Endothelial cell of umbilical vein (primary cell): ENCODE data around the gene ENC1. TPM values are rescaled to one million over a fixed set of nuclear protein-coding genes. Genes with fewer than 3 reads are reported as not detected.

ENCODE experiments used
- BruUV-seq: library from RNA; stranded (reverse); fragments of 400-500 nt; replicated peaks from 2 replicates; lab custom pipeline; 2021; lab: Mats Ljungman, UMichigan
- CTCF ChIA-PET: fragments of 300-600, 350-600 bp; sonication (Branson Sonifier 250); formaldehyde crosslinking; loops from one replicate; lab custom pipeline; 2021; ENCODE audit warnings: antibody characterized with exemption, inconsistent platforms; lab: Charles Lee
- POLR2A ChIA-PET: fragments of 300-600, 350-600 bp; sonication (Branson Sonifier 250); formaldehyde crosslinking; loops from one replicate; lab custom pipeline; 2021; ENCODE audit warnings: antibody characterized with exemption, inconsistent platforms; lab: Charles Lee
- DNase-seq: peaks from one replicate; pipeline ENCODE4 v3.0.0-alpha.2; 2011; ENCODE audit warnings: low read depth, low spot score
- FAIRE-seq: peaks from 2 replicates; lab custom pipeline; 2011; peaks lifted over from hg19 to GRCh38; lab: Jason Lieb, UNC
- H2AFZ ChIP-seq: 2 replicates; pipeline ENCODE4 v1.6.0; 2012; ENCODE audit warnings: low read depth, low read length, control low read depth, inconsistent platforms
- H3K27ac ChIP-seq: 2 replicates; pipeline ENCODE4 v1.5.1; 2011; ENCODE audit warnings: low read depth, mild to moderate bottlenecking, control low read depth, low read length, moderate library complexity; ENCODE audit not compliant: insufficient read depth
- H3K27me3 ChIP-seq, 2 experiments: 2 replicates each; pipeline versions ENCODE4 v1.6.0 to v1.6.1; 2011; ENCODE audit warnings: low read length in 2 of 2, mixed read lengths in 1 of 2; ENCODE audit not compliant: control insufficient read depth in 2 of 2, insufficient read depth in 2 of 2
- H3K36me3 ChIP-seq, 2 experiments: 2 replicates in 1 of 2; 3 replicates in 1 of 2; pipeline ENCODE4 v1.5.1; 2011; ENCODE audit warnings: low read length in 2 of 2, mild to moderate bottlenecking in 1 of 2, moderate library complexity in 1 of 2; ENCODE audit not compliant: control insufficient read depth in 2 of 2, insufficient read depth in 2 of 2; ENCODE audit errors: extremely low read depth in 1 of 2
- H3K4me1 ChIP-seq: 3 replicates; pipeline ENCODE4 v1.5.1; 2011; ENCODE audit warnings: mild to moderate bottlenecking, low read length; ENCODE audit not compliant: control insufficient read depth, insufficient read depth; ENCODE audit errors: extremely low read depth
- H3K4me2 ChIP-seq: 2 replicates; pipeline ENCODE4 v1.6.1; 2011; ENCODE audit warnings: low read length, control low read depth, mixed read lengths; ENCODE audit not compliant: insufficient read depth
- H3K4me3 ChIP-seq, 3 experiments: fragments of 200-600 bp in 1 of 3; sonication (generic), shearing (Covaris generic) in 1 of 3; replicated peaks in 1 of 3; 2 replicates each; pipeline ENCODE4 v1.5.1; 2011 to 2016; ENCODE audit warnings: control low read depth in 3 of 3, low read length in 3 of 3, mild to moderate bottlenecking in 2 of 3, inconsistent platforms in 1 of 3, low read depth in 1 of 3, moderate library complexity in 1 of 3; ENCODE audit not compliant: insufficient read depth in 1 of 3
- H3K79me2 ChIP-seq: 2 replicates; pipeline ENCODE4 v1.6.0; 2012; ENCODE audit warnings: low read length, inconsistent platforms; ENCODE audit not compliant: control insufficient read depth, insufficient read depth
- H3K9ac ChIP-seq: replicated peaks from 2 replicates; pipeline ENCODE3; 2011; ENCODE audit warnings: low read length, control low read depth; ENCODE audit not compliant: insufficient read depth; ENCODE audit errors: extremely low read depth
- H3K9me1 ChIP-seq: replicated peaks from 3 replicates; pipeline ENCODE4 v1.6.0; 2011; ENCODE audit warnings: mild to moderate bottlenecking, low read length; ENCODE audit not compliant: control insufficient read depth, insufficient read depth; ENCODE audit errors: extremely low read depth
- H3K9me3 ChIP-seq: replicated peaks from 2 replicates; pipeline ENCODE4 v1.5.1; 2012; ENCODE audit warnings: low read length, inconsistent platforms; ENCODE audit not compliant: control insufficient read depth, insufficient read depth
- H4K20me1 ChIP-seq: replicated peaks from 2 replicates; pipeline ENCODE3; 2011; ENCODE audit warnings: mild to moderate bottlenecking, low read length; ENCODE audit not compliant: control insufficient read depth, insufficient read depth; ENCODE audit errors: extremely low read depth
- EZH2 ChIP-seq: IDR thresholded peaks from 2 replicates; pipeline ENCODE4 v1.6.1; 2012; ENCODE audit warnings: borderline replicate concordance, low read depth, mild to moderate bottlenecking, moderate library complexity, low read length, inconsistent platforms; ENCODE audit not compliant: severe bottlenecking
- FOS ChIP-seq: IDR thresholded peaks from 2 replicates; pipeline ENCODE4 v1.6.1; 2011; ENCODE audit warnings: mild to moderate bottlenecking, low read length, moderate library complexity, borderline replicate concordance; ENCODE audit not compliant: insufficient read depth
- GATA2 ChIP-seq: IDR thresholded peaks from 2 replicates; pipeline ENCODE4 v1.7.0; 2011; ENCODE audit warnings: low read depth, mild to moderate bottlenecking, moderate library complexity, mixed read lengths, low read length; ENCODE audit not compliant: insufficient read length, insufficient read depth
- JUN ChIP-seq: IDR thresholded peaks from 2 replicates; pipeline ENCODE4 v1.6.1; 2011; ENCODE audit warnings: borderline replicate concordance, low read depth; ENCODE audit not compliant: insufficient read length, insufficient read depth
- MYC ChIP-seq: IDR thresholded peaks from one replicate; pipeline ENCODE4 v1.6.1; 2011; ENCODE audit warnings: mild to moderate bottlenecking, low read depth, low read length
- POLR2A ChIP-seq: IDR thresholded peaks from 2 replicates; pipeline ENCODE4 v1.6.1; 2012; ENCODE audit warnings: low read depth, mild to moderate bottlenecking, control low read depth, low read length
- POLR2AphosphoS5 ChIP-seq: IDR thresholded peaks from 2 replicates; pipeline ENCODE4 v1.6.1; 2012; ENCODE audit warnings: low read depth, mild to moderate bottlenecking, control low read depth, low read length, moderate library complexity; ENCODE audit not compliant: insufficient read depth
- dilution Hi-C: fragments of 300-500 bp; cut with MboI; formaldehyde crosslinking; loops from one replicate; pipeline ENCODE4 v1.15.0; 2019; ENCODE audit warnings: low sequenced_read_pairs; ENCODE audit not compliant: extremely low pct_ligation_motif_present
- intact Hi-C: fragments of 100-400 bp; cut with micrococcal nuclease; formaldehyde crosslinking; loops from one replicate; pipeline ENCODE4 v1.10.0; 2022
- polyA plus RNA-seq, 4 experiments: library from polyadenylated mRNA; depleted of rRNA in 3 of 4; stranded (reverse) in 3 of 4; unstranded in 1 of 4; fragments of >200 nt; gene quantifications; 2 replicates each; pipeline versions ENCODE4 v1.2.1 to v1.2.3, GENCODE V29; 2011 to 2012; ENCODE audit warnings: missing spikeins in 1 of 4
- total RNA-seq: library from RNA; stranded (reverse); gene quantifications from 2 replicates; pipeline ENCODE4 v1.2.3, GENCODE V29; 2021
- TF ChIP-seq, protein P1 (sequence below): IDR thresholded peaks from 2 replicates; pipeline ENCODE4 v1.6.1; 2011; ENCODE audit not compliant: insufficient read depth, insufficient read length
- TF ChIP-seq, protein P2 (sequence below), 2 donors: IDR thresholded peaks; 1 replicate in 1 of 2; 2 replicates in 1 of 2; pipeline ENCODE4 v1.5.1; 2011; ENCODE audit warnings: low read length in 2 of 2, mild to moderate bottlenecking in 2 of 2, moderate library complexity in 2 of 2, control low read depth in 1 of 2, inconsistent platforms in 1 of 2, low read depth in 1 of 2; ENCODE audit not compliant: insufficient read depth in 1 of 2; ENCODE audit errors: extremely low read depth in 1 of 2

ENC1 gene
- total and polyA plus RNA-seq, 2 donors (not counting 3 experiments of a cell fraction or from before 2014, with no cell fraction given), result 42.2 to 53.3 TPM

DNA sequence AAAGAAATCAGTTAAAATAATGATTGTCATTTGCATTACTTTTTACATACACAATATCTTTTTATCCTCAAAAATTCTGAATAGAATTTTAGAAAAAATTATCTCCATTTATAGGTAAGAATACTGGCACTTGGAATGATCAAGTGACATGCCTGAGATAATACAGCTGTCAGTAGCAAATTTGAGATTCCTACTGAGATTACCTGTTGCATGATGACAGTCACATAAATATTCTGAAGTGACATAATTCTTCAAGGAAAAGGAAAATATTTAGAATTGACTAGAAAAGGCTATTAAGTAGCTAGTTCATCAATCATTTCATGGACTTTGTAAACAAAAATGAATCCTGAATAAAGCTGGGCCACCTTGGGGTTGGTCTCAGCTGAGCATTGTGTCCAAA is 15.2 kb upstream of the ENC1 start:
- intact Hi-C loops, result no loop called here

DNA sequence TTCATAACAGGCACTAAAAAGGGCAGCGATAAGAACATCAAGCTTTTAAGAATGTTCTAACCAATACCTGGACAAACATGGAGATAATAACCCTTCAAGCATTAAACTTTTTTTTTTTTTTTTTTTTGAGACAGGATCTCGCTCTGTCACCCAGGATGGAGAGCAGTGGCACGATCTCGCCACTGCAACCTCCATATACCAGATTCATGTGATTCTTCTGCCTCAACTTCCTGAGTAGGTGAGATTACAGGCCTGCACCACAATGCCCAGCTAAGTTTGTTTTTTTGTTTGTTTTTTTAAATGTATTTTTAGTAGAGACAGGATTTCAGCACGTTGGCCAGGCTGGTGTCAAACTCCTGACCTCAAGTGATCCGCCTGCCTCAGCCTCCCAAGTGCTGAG is 14.7 kb upstream of the ENC1 start:
- POLR2A ChIA-PET, result no interaction called here
- TF ChIP-seq FOS (no peak), POLR2AphosphoS5 (no peak), POLR2A (no peak), MYC (no peak), JUN (no peak), GATA2 (no peak), EZH2 (no peak)
- TF ChIP-seq, protein P1, sequence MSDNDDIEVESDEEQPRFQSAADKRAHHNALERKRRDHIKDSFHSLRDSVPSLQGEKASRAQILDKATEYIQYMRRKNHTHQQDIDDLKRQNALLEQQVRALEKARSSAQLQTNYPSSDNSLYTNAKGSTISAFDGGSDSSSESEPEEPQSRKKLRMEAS, result no peak
- TF ChIP-seq, protein P2, sequence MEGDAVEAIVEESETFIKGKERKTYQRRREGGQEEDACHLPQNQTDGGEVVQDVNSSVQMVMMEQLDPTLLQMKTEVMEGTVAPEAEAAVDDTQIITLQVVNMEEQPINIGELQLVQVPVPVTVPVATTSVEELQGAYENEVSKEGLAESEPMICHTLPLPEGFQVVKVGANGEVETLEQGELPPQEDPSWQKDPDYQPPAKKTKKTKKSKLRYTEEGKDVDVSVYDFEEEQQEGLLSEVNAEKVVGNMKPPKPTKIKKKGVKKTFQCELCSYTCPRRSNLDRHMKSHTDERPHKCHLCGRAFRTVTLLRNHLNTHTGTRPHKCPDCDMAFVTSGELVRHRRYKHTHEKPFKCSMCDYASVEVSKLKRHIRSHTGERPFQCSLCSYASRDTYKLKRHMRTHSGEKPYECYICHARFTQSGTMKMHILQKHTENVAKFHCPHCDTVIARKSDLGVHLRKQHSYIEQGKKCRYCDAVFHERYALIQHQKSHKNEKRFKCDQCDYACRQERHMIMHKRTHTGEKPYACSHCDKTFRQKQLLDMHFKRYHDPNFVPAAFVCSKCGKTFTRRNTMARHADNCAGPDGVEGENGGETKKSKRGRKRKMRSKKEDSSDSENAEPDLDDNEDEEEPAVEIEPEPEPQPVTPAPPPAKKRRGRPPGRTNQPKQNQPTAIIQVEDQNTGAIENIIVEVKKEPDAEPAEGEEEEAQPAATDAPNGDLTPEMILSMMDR (IDR thresholded peaks at IDR 0.05; ENCODE audit: extremely low read depth in 1 of 2, insufficient read depth in 1 of 2, low read depth in 1 of 2, low read length in 2 of 2), result no peak
- no TSS peak for BruUV-seq

More for the DNA sequence above, 15.2 kb upstream of the ENC1 start:
- Histone ChIP-seq H3K9ac (no peak overlapping the region), H2AFZ (no peak overlapping the region), H3K9me3 (no peaks in the 10 kb centered on the region), H3K27ac (no peak overlapping the region), H3K79me2 (no peaks in the 10 kb centered on the region), H3K4me3 (no peak overlapping the region), H3K9me1 (no peaks in the 10 kb centered on the region), H3K4me1 (no peaks in the 10 kb centered on the region), H3K27me3 (no peaks in the 10 kb centered on the region), H4K20me1 (no peaks in the 10 kb centered on the region), H3K36me3 (no peaks in the 10 kb centered on the region), H3K4me2 (no peak overlapping the region)
- FAIRE-seq (no peak), DNase-seq (no peak)
- TF ChIP-seq GATA2, result no peak
- no peak for TF ChIP-seq JUN
- ChIA-PET POLR2A (no interaction called here), CTCF (no interaction called here)
- dilution Hi-C loops, result no loop called here
- no TSS peak for BruUV-seq

More for the DNA sequence above, 14.7 kb upstream of the ENC1 start:
- dilution Hi-C loops (no loop called here), intact Hi-C loops (no loop called here)
- H3K4me1 ChIP-seq, result no peaks in the 10 kb centered on the region
- no peaks in the 10 kb centered on the region for H4K20me1 ChIP-seq
- H3K9me1 ChIP-seq, result no peaks in the 10 kb centered on the region
- no peaks in the 10 kb centered on the region for H3K9me3 ChIP-seq
- no peak overlapping the region for H3K4me3 ChIP-seq
- no peak overlapping the region for H3K4me2 ChIP-seq
- H3K27ac ChIP-seq, result no peak overlapping the region
- H2AFZ ChIP-seq, result no peak overlapping the region
- no peaks in the 10 kb centered on the region for H3K36me3 ChIP-seq
- no peaks in the 10 kb centered on the region for H3K27me3 ChIP-seq
- H3K79me2 ChIP-seq, result no peaks in the 10 kb centered on the region
- CTCF ChIA-PET, result interaction anchor here (1.6 kb wide), 1 partner anchor 753 kb away, joined by 4 read pairs; no protein-coding TSS in a partner anchor
- FAIRE-seq, result no peak
- DNase-seq, result no peak
- H3K9ac ChIP-seq, result no peak overlapping the region
